ENCODE data around the gene EPN1. TPM values are rescaled to one million over a fixed set of nuclear protein-coding genes. Genes with fewer than 3 reads are reported as not detected.

Gene EPN1
- total and polyA plus RNA-seq, 7 donors = 22.8 to 162 (median 54.3) TPM

DNA sequence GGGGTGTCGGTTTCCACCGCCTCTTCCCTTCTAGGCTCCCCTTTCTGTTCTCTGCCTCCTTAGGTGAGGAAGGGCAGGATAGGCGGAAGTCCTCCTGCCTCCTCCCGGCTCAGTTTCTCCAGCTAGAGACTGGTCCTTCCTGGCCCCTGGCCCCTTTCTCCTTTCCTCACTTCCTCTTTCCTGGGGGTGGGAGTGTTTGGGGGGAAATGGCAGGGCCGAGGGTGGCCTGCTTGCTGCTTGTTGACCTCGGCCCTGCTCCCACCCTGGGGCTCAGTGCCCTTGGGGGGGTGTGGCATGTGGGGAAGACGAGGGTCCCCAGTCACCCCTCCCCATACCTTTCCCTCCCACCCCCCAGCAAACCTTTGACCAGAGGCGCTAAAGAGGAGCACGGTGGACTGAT, 15.2 kb upstream of the EPN1 start:
- intact Hi-C loops (cut with DNase I) = loop anchor here (10.0 kb wide), 1 partner anchor 545 kb away; the partner anchor contains the start of gene PPP1R12C
- TF ChIP-seq POLR2A (IDR thresholded peaks at IDR 0.05) = no peak
- TF ChIP-seq POLR2AphosphoS5 (IDR thresholded peaks at IDR 0.05) = no peak
- TF ChIP-seq, protein P1, sequence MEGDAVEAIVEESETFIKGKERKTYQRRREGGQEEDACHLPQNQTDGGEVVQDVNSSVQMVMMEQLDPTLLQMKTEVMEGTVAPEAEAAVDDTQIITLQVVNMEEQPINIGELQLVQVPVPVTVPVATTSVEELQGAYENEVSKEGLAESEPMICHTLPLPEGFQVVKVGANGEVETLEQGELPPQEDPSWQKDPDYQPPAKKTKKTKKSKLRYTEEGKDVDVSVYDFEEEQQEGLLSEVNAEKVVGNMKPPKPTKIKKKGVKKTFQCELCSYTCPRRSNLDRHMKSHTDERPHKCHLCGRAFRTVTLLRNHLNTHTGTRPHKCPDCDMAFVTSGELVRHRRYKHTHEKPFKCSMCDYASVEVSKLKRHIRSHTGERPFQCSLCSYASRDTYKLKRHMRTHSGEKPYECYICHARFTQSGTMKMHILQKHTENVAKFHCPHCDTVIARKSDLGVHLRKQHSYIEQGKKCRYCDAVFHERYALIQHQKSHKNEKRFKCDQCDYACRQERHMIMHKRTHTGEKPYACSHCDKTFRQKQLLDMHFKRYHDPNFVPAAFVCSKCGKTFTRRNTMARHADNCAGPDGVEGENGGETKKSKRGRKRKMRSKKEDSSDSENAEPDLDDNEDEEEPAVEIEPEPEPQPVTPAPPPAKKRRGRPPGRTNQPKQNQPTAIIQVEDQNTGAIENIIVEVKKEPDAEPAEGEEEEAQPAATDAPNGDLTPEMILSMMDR (IDR thresholded peaks at IDR 0.05) = no peak
- no peak for TF ChIP-seq EP300 (IDR thresholded peaks at IDR 0.05)
- Histone ChIP-seq H3K9me3 (no peaks in the 10 kb centered on the region), H3K4me1 (peaks cover 0 to 47% (median 43%) of the 10 kb centered on the region in 4 donors), H3K27ac (no peak overlapping the region), H3K36me3 (peaks cover 39 to 61% (median 49%) of the 10 kb centered on the region in 4 donors), H3K4me3 (no peak overlapping the region), H3K27me3 (no peaks in the 10 kb centered on the region)
- 74 to 77% methylated on average over 9 of the region's 9 CpGs for WGBS, 2 donors
- DNase-seq = no peak

DNA sequence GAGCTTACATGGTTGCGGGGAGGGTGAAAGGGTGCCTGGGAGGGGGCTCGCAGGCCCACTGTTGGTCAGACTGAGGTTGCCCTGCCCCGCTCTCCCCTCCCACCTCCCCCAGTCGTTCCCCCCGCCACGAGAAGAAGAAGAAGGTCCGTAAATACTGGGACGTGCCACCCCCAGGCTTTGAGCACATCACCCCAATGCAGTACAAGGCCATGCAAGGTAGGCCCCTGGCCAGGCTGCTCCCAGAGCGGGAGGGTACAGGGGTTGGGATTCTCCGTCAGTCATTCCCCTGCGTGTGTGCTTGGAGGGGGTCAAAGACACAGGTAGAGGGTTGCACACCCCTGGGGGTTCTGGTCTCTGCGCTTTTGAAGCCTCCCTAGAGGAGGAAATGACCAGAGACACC, 14.6 kb upstream of the EPN1 start:
- 87 to 91% methylated on average over 12 of the region's 12 CpGs for WGBS, 2 donors
- DNase-seq = no peak
- Histone ChIP-seq H3K27me3 (no peaks in the 10 kb centered on the region), H3K36me3 (peaks cover 39 to 64% (median 50%) of the 10 kb centered on the region in 4 donors), H3K27ac (no peak overlapping the region), H3K4me3 (no peak overlapping the region), H3K4me1 (peaks cover 0 to 46% (median 43%) of the 10 kb centered on the region in 4 donors), H3K9me3 (no peaks in the 10 kb centered on the region)
- TF ChIP-seq POLR2A (IDR thresholded peaks at IDR 0.05) (no peak), POLR2AphosphoS5 (IDR thresholded peaks at IDR 0.05) (no peak), EP300 (IDR thresholded peaks at IDR 0.05) (no peak)
- TF ChIP-seq, protein P1 (IDR thresholded peaks at IDR 0.05) = no peak
- intact Hi-C loops (cut with DNase I) = no loop called here

DNA sequence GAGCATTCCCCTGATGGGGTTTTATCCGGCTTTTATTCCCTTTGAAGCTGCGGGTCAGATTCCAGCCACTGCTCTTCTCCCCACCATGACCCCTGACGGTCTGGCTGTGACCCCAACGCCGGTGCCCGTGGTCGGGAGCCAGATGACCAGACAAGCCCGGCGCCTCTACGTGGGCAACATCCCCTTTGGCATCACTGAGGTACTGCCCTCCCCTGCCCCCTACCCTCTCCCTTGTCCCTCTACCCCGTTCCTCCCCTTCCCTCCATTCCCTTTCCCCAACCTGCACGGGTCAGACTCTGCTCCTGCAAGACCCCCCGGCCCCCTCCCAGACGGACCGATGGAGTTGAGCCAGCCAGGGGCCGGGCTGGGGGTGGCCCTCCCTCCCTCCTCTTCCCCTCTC, 14.0 kb upstream of the EPN1 start:
- WGBS, 2 donors = 77 to 88% methylated on average over 16 of the region's 16 CpGs
- H3K27me3 ChIP-seq = no peaks in the 10 kb centered on the region
- peaks cover 45 to 69% (median 54%) of the 10 kb centered on the region in 4 donors for H3K36me3 ChIP-seq

DNA sequence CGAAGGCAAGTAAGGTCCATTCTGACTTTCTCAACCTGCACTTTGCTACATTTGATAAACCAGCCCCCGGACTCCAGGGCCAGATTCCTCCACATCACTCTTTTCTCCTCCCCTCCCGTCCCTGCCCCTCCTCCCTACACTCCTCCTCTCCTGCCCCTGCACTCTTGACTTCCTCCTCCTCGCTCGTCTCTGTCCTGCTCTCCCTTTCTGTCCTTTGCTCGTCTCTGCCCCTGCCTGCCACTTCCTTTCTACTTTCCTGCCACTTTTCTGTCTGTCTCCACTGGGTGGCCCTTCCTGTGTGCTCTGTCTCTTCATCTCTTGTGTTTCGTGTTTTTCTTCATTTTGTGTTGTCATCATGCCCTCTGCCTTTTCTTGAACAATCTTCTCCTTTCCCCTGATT, 13.2 kb upstream of the EPN1 start:
- Histone ChIP-seq H3K36me3 (peaks cover 53 to 78% (median 63%) of the 10 kb centered on the region in 4 donors), H3K4me3 (no peak overlapping the region), H3K27ac (no peak overlapping the region), H3K4me1 (peaks cover 0 to 34% (median 31%) of the 10 kb centered on the region in 4 donors), H3K27me3 (no peaks in the 10 kb centered on the region), H3K9me3 (no peaks in the 10 kb centered on the region)
- no peak for TF ChIP-seq EP300 (IDR thresholded peaks at IDR 0.05)
- TF ChIP-seq, protein P1 (IDR thresholded peaks at IDR 0.05) = no peak
- no peak for TF ChIP-seq POLR2A (IDR thresholded peaks at IDR 0.05)
- no peak for TF ChIP-seq POLR2AphosphoS5 (IDR thresholded peaks at IDR 0.05)
- intact Hi-C loops (cut with DNase I) = no loop called here
- DNase-seq = no peak
- 72 to 74% methylated on average over 7 of the region's 7 CpGs for WGBS, 2 donors

More for the DNA sequence above, 14.0 kb upstream of the EPN1 start:
- no peak for DNase-seq
- Histone ChIP-seq H3K27ac (no peak overlapping the region), H3K9me3 (no peaks in the 10 kb centered on the region), H3K4me3 (no peak overlapping the region), H3K4me1 (peaks cover 0 to 42% (median 39%) of the 10 kb centered on the region in 4 donors)
- no peak for TF ChIP-seq POLR2A (IDR thresholded peaks at IDR 0.05)
- TF ChIP-seq, protein P1 (IDR thresholded peaks at IDR 0.05) = no peak
- no peak for TF ChIP-seq EP300 (IDR thresholded peaks at IDR 0.05)
- no peak for TF ChIP-seq POLR2AphosphoS5 (IDR thresholded peaks at IDR 0.05)
- intact Hi-C loops (cut with DNase I) = no loop called here
